WTC11 (cell line): ENCODE results near the gene CCL17. TPM values are rescaled to one million over a fixed set of nuclear protein-coding genes. Genes with fewer than 3 reads are reported as not detected.

ENCODE experiments used
- ARID4B ChIP-seq: sonication (generic); formaldehyde crosslinking; IDR thresholded peaks from 2 replicates; pipeline ENCODE4 v1.8.0; 2023; ENCODE audit warnings: missing genetic modification reagents, mild to moderate bottlenecking, borderline replicate concordance
- CBFB ChIP-seq: sonication (generic); formaldehyde crosslinking; IDR thresholded peaks from 2 replicates; pipeline ENCODE4 v1.8.1; 2022; ENCODE audit warnings: mild to moderate bottlenecking, low read depth, missing genetic modification reagents
- CDX4 ChIP-seq: fragments of 250-450 bp; sonication (Bioruptor Pico); IDR thresholded peaks from 2 replicates; pipeline ENCODE4 v1.9.0; 2021; ENCODE audit warnings: moderate library complexity, mild to moderate bottlenecking, inconsistent platforms, borderline replicate concordance
- ELF4 ChIP-seq: sonication (generic); formaldehyde crosslinking; IDR thresholded peaks from 2 replicates; pipeline ENCODE4 v1.8.1; 2022; ENCODE audit warnings: low read depth, mild to moderate bottlenecking, moderate library complexity, missing genetic modification reagents
- ESRRA ChIP-seq: sonication (generic); formaldehyde crosslinking; IDR thresholded peaks from 2 replicates; pipeline ENCODE4 v1.8.1; 2022; ENCODE audit warnings: mild to moderate bottlenecking, missing genetic modification reagents, borderline replicate concordance
- FOXJ3 ChIP-seq: sonication (generic); formaldehyde crosslinking; IDR thresholded peaks from 2 replicates; pipeline ENCODE4 v1.9.0; 2021; ENCODE audit warnings: missing genetic modification reagents, mild to moderate bottlenecking, borderline replicate concordance
- HMGXB4 ChIP-seq: sonication (generic); formaldehyde crosslinking; IDR thresholded peaks from 2 replicates; pipeline ENCODE4 v1.8.1; 2023; ENCODE audit warnings: mild to moderate bottlenecking, moderate library complexity, missing genetic modification reagents
- MXD4 ChIP-seq: fragments of 250-450 bp; sonication (Bioruptor Pico); IDR thresholded peaks from 2 replicates; pipeline ENCODE4 v1.8.0; 2021; ENCODE audit warnings: mild to moderate bottlenecking, moderate library complexity, borderline replicate concordance
- NR2C2 ChIP-seq: sonication (generic); formaldehyde crosslinking; IDR thresholded peaks from 2 replicates; pipeline ENCODE4 v1.8.0; 2022; ENCODE audit warnings: mild to moderate bottlenecking, missing genetic modification reagents
- NR3C1 ChIP-seq: sonication (generic); formaldehyde crosslinking; conservative IDR thresholded peaks from 2 replicates; pipeline ENCODE4 v1.8.1; 2023; ENCODE audit warnings: low read depth, mild to moderate bottlenecking, missing genetic modification reagents
- PREB ChIP-seq: sonication (generic); formaldehyde crosslinking; IDR thresholded peaks from 2 replicates; pipeline ENCODE4 v1.8.1; 2022; ENCODE audit warnings: mild to moderate bottlenecking, missing genetic modification reagents, moderate library complexity, borderline replicate concordance
- RORB ChIP-seq: fragments of 250-450 bp; sonication (Bioruptor Pico); IDR thresholded peaks from 2 replicates; pipeline ENCODE4 v1.9.0; 2021; ENCODE audit warnings: mild to moderate bottlenecking
- SOX15 ChIP-seq: fragments of 250-450 bp; sonication (Bioruptor Pico); IDR thresholded peaks from 2 replicates; pipeline ENCODE4 v1.9.0; 2021; ENCODE audit warnings: mild to moderate bottlenecking
- TCF7 ChIP-seq: sonication (generic); formaldehyde crosslinking; IDR thresholded peaks from 2 replicates; pipeline ENCODE4 v1.8.0; 2022; ENCODE audit warnings: mild to moderate bottlenecking, low read depth, missing genetic modification reagents, moderate library complexity
- TP53 ChIP-seq: sonication (generic); formaldehyde crosslinking; IDR thresholded peaks from 2 replicates; pipeline ENCODE4 v1.8.1; 2023; ENCODE audit warnings: mild to moderate bottlenecking, missing genetic modification reagents
- USF1 ChIP-seq: sonication (generic); formaldehyde crosslinking; IDR thresholded peaks from 2 replicates; pipeline ENCODE4 v1.8.0; 2022; ENCODE audit warnings: mild to moderate bottlenecking, missing genetic modification reagents
- ZBTB43 ChIP-seq: sonication (generic); formaldehyde crosslinking; IDR thresholded peaks from 2 replicates; pipeline ENCODE4 v1.8.1; 2023; ENCODE audit warnings: mild to moderate bottlenecking, missing genetic modification reagents
- ZNF138 ChIP-seq: sonication (generic); formaldehyde crosslinking; conservative IDR thresholded peaks from 2 replicates; pipeline ENCODE4 v1.8.1; 2022; ENCODE audit warnings: mild to moderate bottlenecking, moderate library complexity, missing genetic modification reagents
- ZNF281 ChIP-seq: sonication (generic); formaldehyde crosslinking; IDR thresholded peaks from 2 replicates; pipeline ENCODE4 v1.8.0; 2023; ENCODE audit warnings: mild to moderate bottlenecking, missing genetic modification reagents
- ZNF532 ChIP-seq: fragments of 250-450 bp; sonication (Bioruptor Pico); IDR thresholded peaks from 2 replicates; pipeline ENCODE4 v1.9.0; 2021; ENCODE audit warnings: mild to moderate bottlenecking, borderline replicate concordance
- total RNA-seq: library from RNA; stranded (reverse); gene quantifications from 3 replicates; pipeline ENCODE4 v1.2.3, GENCODE V29; 2021

CCL17 gene
- total RNA-seq, 1 experiment from 2014 or later, result not detected

- TF ChIP-seq CDX4 (CRISPR knock-in tag), result no peak
- peak; percentile 92; the same call in 1 of the 2 replicates for TF ChIP-seq CBFB (CRISPR knock-in tag)
- TF ChIP-seq RORB (CRISPR knock-in tag), result no peak
- no peak for TF ChIP-seq FOXJ3 (CRISPR knock-in tag)
- TF ChIP-seq USF1 (CRISPR knock-in tag), result peak; percentile 74; the same call in 1 of the 2 replicates
- TF ChIP-seq HMGXB4 (CRISPR knock-in tag), result peak; percentile 78
- TF ChIP-seq ZNF532, result no peak
- TF ChIP-seq SOX15, result no peak
- TF ChIP-seq TCF7, result no peak
- no peak; the same call in 1 of the 2 replicates for TF ChIP-seq ELF4 (CRISPR knock-in tag)
- no peak for TF ChIP-seq ZNF138 (CRISPR knock-in tag)
- peak; percentile 56; the same call in 1 of the 2 replicates for TF ChIP-seq ZNF281 (CRISPR knock-in tag)
- TF ChIP-seq NR2C2 (CRISPR knock-in tag), result no peak
- peak; percentile 96 for TF ChIP-seq ESRRA (CRISPR knock-in tag)
- TF ChIP-seq ARID4B (CRISPR knock-in tag), result peak; percentile 77; the same call in 1 of the 2 replicates
- no peak for TF ChIP-seq ZBTB43 (CRISPR knock-in tag)
- no peak for TF ChIP-seq PREB
- no peak for TF ChIP-seq MXD4 (CRISPR knock-in tag)
- 0 out of 2 replicates have a peak, but pooled peaks have one; percentile 64 for TF ChIP-seq TP53 (CRISPR knock-in tag)
- TF ChIP-seq NR3C1, result no peak
These were observed 42.8 kb downstream of the CCL17 start, which contains the start of the genes CIAPIN1 and COQ9 (continued) for GRCh38 chr16:57447186-57447962.
